Left kidney (tissue), 8 donors: ENCODE results near the gene MAGEB6B. TPM values are rescaled to one million over a fixed set of nuclear protein-coding genes. Genes with fewer than 3 reads are reported as not detected.
"Not testable (repeated sequence)": the region's sequence is repeated elsewhere in the genome, so short reads cannot be mapped to it uniquely, and the experiment has no call there.

Experiments
- DNase-seq: peaks from one replicate; pipeline ENCODE4 v3.0.0-alpha.2; 2013
- long read RNA-seq, 8 donors: transcript quantifications; one replicate each; lab custom pipeline, GENCODE V29; 2026
- polyA plus RNA-seq: library from polyadenylated mRNA; unstranded; fragments of 120-200 nt; gene quantifications from one replicate; pipeline ENCODE4 v1.2.1, GENCODE V29; 2013; ENCODE audit not compliant: insufficient read length

Gene MAGEB6B
- not detected for polyA plus RNA-seq
- long read RNA-seq, donor 1 = 0 reads
- long read RNA-seq, donor 2 = 0 reads
- long read RNA-seq, donor 3 = 0 reads
- long read RNA-seq, donor 4 = 0 reads
- long read RNA-seq, donor 5 = 0 reads
- long read RNA-seq, donor 6 = 0 reads
- long read RNA-seq, donor 7 = 0 reads
- long read RNA-seq, donor 8 = 0 reads

- DNase-seq = no peak
Measured at GRCh38 chrX:26160301-26160700, at the start of gene MAGEB6B. TSS of gene MAGEB6B (plus strand) at chrX:26160601. CDS start at chrX:26160601, 0 bp downstream.

GRCh38 chrX:26138274-26138673 is 22.1 kb upstream of the MAGEB6B start, which contains the start of gene MAGEB18:
TSS of gene MAGEB18 (plus strand) at chrX:26138343. CDS start at chrX:26138986, 643 bp downstream.
- DNase-seq = no peak

- no peak for DNase-seq
Measured at GRCh38 chrX:26146024-26146423, 14.4 kb upstream of the MAGEB6B start.

GRCh38 chrX:26192204-26192603 is 31.8 kb downstream of the MAGEB6B start, which contains the start of gene MAGEB6:
TSS of gene MAGEB6 (plus strand) at chrX:26192440. CDS start at chrX:26193847, 1,407 bp downstream.
- DNase-seq = no peak

DNA sequence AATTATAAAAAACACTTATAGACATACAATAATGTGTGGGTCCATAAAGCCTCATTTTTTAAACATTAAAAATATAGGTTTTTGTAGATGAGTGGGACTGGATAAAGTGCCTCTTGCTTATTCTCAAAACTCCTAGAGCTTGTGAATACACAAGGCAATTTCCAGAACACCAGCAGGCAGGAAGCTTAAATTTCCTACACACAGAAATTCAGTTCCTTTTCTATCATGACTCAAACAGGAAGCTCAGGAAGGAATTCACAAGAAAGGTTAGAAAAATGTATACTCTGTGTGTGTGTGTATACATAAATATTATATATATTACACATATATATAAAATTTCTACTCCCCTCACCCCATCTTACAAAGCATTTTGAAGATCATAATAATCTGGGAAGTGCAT is 43.2 kb downstream of the MAGEB6B start:
- DNase-seq = no peak

DNA sequence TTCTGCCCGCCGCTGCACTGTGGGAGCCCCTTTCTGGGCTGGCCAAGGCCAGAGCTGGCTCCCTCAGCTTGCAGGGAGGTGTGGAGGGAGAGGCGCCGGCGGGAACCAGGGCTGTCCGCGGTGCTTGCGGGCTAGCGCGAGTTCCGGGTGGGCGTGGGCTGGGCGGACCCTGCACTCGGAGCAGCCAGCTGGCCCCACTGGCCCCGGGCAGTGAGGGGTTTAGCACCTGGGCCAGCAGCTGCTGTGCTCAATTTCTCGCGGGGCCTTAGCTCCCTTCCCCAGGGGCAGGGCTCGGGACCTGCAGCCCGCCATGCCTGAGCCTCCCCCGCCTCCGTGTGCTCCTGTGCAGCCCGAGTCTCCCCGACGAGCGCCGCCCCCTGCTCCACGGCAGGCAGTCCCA is 44.3 kb downstream of the MAGEB6B start:
- not testable (repeated sequence) for DNase-seq

DNA sequence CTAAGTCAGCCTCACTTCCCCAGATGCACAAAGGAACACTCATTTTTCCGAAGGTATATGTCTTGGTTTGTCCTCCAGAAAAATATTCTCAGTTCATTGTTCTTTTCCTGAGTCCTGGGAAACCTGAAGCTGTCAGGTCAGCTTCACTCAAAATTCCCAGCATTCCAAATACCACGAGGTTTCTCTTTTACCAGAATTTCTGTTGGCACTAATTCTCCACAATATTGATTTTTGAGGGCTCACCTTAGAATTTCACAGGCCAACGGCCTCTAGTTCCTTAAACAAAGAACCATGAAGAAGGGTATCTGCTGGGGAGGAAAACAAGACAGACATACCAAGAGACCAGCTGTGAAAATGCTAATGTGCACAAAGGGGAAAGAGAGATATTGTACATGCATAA is 47.6 kb downstream of the MAGEB6B start:
- DNase-seq = no peak

Other genes with a start within 250 kb of the MAGEB6B start
- gene MAGEB18, start 22.3 kb upstream of the MAGEB6B start, polyA plus RNA-seq = not detected
- not detected for gene MAGEB6, start 31.8 kb downstream of the MAGEB6B start, polyA plus RNA-seq
- not detected for gene MAGEB5, start 55.6 kb downstream of the MAGEB6B start, polyA plus RNA-seq